Measurements from ENCODE around the gene G6PC1. TPM values are rescaled to one million over a fixed set of nuclear protein-coding genes. Genes with fewer than 3 reads are reported as not detected.
A peak's percentile ranks its signal among the peaks of the same experiment; 100 is the strongest.

G6PC1 gene
- total and polyA plus RNA-seq, 2 of the 13 experiments (the other 11 are each of a cell fraction or from before 2014, with no cell fraction given), result 1.7 to 37.9 TPM

- no peak for TF ChIP-seq JUND (CRISPR knock-in tag; IDR thresholded peaks at IDR 0.05)
- no peak for TF ChIP-seq RAD51 (IDR thresholded peaks at IDR 0.05; ENCODE audit: borderline replicate concordance)
- TF ChIP-seq ZNF619 (CRISPR knock-in tag; IDR thresholded peaks at IDR 0.05), result 0 out of 2 replicates have a peak, but pooled peaks have one; percentile 9
- TF ChIP-seq ZNF598 (CRISPR knock-in tag; IDR thresholded peaks at IDR 0.05; ENCODE audit: borderline replicate concordance), result peak; percentile 81; the same call in 1 of the 2 replicates
- TF ChIP-seq ZNF263 (CRISPR knock-in tag; IDR thresholded peaks at IDR 0.05), result no peak
- TF ChIP-seq ZNF816 (CRISPR knock-in tag; IDR thresholded peaks at IDR 0.05; ENCODE audit: borderline replicate concordance), result no peak
- TF ChIP-seq SMAD9 (CRISPR knock-in tag; IDR thresholded peaks at IDR 0.05), result no peak
- no peak for TF ChIP-seq TERF1 (CRISPR knock-in tag; IDR thresholded peaks at IDR 0.05)
- no peak for TF ChIP-seq ZNF12 (CRISPR knock-in tag; IDR thresholded peaks at IDR 0.05)
- no peak for TF ChIP-seq SRSF1 (optimal IDR thresholded peaks at IDR 0.05; ENCODE audit: low read depth, low read length)
- no peak for TF ChIP-seq RARA (CRISPR knock-in tag; IDR thresholded peaks at IDR 0.05)
- TF ChIP-seq ATF7-NPFF (CRISPR knock-in tag; IDR thresholded peaks at IDR 0.05; ENCODE audit: low read depth), result peak; percentile 24; the same call in 1 of the 2 replicates
- no peak for TF ChIP-seq ZNF318 (CRISPR knock-in tag; IDR thresholded peaks at IDR 0.05)
- no peak for TF ChIP-seq RFXANK (CRISPR knock-in tag; IDR thresholded peaks at IDR 0.05)
- TF ChIP-seq HMG20A (CRISPR knock-in tag; IDR thresholded peaks at IDR 0.05; ENCODE audit: borderline replicate concordance), result no peak
- TF ChIP-seq ZNF616 (CRISPR knock-in tag; IDR thresholded peaks at IDR 0.05; ENCODE audit: low read depth), result no peak
- no peak for TF ChIP-seq FOSL1 (CRISPR knock-in tag; IDR thresholded peaks at IDR 0.05; ENCODE audit: borderline replicate concordance)
- no peak for TF ChIP-seq KDM3A (CRISPR knock-in tag; IDR thresholded peaks at IDR 0.05; ENCODE audit: low read depth)
- peak; percentile 6; the same call in 1 of the 2 replicates for TF ChIP-seq MAX (IDR thresholded peaks at IDR 0.05)
- 0 out of 2 replicates have a peak, but pooled peaks have one; percentile 28 for TF ChIP-seq ZNF784 (CRISPR knock-in tag; IDR thresholded peaks at IDR 0.05; ENCODE audit: borderline replicate concordance)
- TF ChIP-seq SETDB1 (CRISPR knock-in tag; IDR thresholded peaks at IDR 0.05; ENCODE audit: borderline replicate concordance), result no peak
Measured at GRCh38 chr17:42866216-42866615, 34.4 kb upstream of the G6PC1 start (continued).

Data from HepG2 (cell line).